22Rv1 (cell line): ENCODE measurements around the gene ACAP3.

Source experiments
- ZFX ChIP-seq: fragments of 450-650 bp; IDR thresholded peaks from 2 replicates; pipeline ENCODE4 v1.6.1; 2017; ENCODE audit warnings: antibody characterized with exemption, borderline replicate concordance
- TF ChIP-seq, protein P1 (sequence below): fragments of 450-650 bp; IDR thresholded peaks from 2 replicates; pipeline ENCODE4 v1.5.1; 2017; ENCODE audit warnings: mild to moderate bottlenecking

GRCh38 chr1:1273512-1274298 lies 34.0 kb downstream of the ACAP3 start, which contains the start of gene UBE2J2:
- TF ChIP-seq, protein P1, sequence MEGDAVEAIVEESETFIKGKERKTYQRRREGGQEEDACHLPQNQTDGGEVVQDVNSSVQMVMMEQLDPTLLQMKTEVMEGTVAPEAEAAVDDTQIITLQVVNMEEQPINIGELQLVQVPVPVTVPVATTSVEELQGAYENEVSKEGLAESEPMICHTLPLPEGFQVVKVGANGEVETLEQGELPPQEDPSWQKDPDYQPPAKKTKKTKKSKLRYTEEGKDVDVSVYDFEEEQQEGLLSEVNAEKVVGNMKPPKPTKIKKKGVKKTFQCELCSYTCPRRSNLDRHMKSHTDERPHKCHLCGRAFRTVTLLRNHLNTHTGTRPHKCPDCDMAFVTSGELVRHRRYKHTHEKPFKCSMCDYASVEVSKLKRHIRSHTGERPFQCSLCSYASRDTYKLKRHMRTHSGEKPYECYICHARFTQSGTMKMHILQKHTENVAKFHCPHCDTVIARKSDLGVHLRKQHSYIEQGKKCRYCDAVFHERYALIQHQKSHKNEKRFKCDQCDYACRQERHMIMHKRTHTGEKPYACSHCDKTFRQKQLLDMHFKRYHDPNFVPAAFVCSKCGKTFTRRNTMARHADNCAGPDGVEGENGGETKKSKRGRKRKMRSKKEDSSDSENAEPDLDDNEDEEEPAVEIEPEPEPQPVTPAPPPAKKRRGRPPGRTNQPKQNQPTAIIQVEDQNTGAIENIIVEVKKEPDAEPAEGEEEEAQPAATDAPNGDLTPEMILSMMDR: no peak
- TF ChIP-seq ZFX: no peak
